ENCODE data around the gene METTL1.
"Not testable (repeated sequence)": the region's sequence is repeated elsewhere in the genome, so short reads cannot be mapped to it uniquely, and the experiment has no call there.

METTL1 gene

GRCh38 chr12:57771873-57772428 lies at the start of gene METTL1:
Gene METTL1, minus strand, starts transcription at chr12:57772105. Its CDS starts 22 bp downstream, at chr12:57772083.
- peak; percentile 98 for DNase-seq

- DNase-seq, result not testable (repeated sequence)
These were observed 49.1 kb upstream of the METTL1 start for GRCh38 chr12:57821015-57821414.

DNA sequence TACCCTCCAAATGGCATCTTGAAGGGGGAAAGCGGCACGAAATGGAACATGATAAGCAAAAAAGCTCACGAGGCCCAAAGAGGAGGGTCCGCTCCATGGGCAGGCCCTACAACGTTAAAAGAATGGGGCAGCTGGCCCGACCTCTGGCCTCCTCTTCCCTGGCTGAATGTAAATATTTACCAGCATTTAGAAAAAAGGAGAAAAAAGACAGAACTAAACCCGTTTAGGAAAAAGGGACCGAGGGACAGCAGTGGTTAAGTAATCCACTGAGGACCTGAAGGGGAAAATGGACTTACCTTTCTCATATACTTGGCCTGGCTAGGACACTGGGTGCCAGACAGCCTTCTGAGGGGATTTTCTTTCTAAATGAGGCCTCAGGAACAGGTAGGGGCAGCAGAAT lies 48.2 kb upstream of the METTL1 start:
- DNase-seq, result not testable (repeated sequence)

GRCh38 chr12:57817990-57818331 lies 46.1 kb upstream of the METTL1 start:
- not testable (repeated sequence) for DNase-seq

- no peak for DNase-seq
These were observed 45.5 kb upstream of the METTL1 start for GRCh38 chr12:57817261-57817989.

- DNase-seq, result no peak
These were observed 44.9 kb upstream of the METTL1 start for GRCh38 chr12:57816855-57817151.

- DNase-seq, result no peak
These were observed 44.3 kb upstream of the METTL1 start for GRCh38 chr12:57816001-57816854.

GRCh38 chr12:57815177-57816000 lies 43.5 kb upstream of the METTL1 start:
- no peak for DNase-seq

DNA sequence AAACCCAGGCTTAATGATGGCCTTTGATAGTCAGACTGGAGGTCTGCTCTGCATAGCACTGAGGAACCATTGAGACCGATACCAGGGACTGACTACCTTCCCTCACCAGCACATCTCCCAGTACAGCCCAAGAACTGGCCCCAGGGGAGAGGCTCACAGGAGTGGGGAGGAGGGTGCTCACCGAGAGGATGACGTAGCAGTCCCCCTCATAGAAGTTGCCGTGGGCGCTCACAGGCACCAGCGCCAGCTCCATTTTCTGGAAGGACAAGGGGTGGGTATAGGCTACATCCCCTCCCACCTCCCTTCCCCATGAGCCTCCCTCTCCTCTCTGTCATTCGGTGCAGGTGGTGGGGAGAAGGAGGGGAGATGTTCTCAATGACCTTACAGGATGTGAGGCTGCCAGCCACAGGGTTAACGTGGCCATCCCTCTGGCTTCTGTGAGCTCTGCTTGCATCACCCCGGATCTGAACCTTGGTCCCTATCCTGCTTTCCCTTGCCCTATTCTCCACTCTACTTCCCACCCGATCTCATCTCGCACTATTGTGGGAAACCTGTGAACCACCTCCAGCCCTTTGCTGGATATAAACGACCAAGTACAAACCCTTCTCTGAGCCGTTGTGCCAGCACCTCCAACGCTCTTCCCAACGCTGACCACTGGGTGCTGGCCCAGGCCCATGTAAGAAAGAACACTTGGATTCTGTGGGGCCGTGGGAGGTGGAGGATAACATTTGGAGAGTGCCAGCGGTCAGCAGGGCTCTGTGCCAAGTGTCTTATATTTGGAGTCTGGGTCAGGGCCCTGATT lies 42.3 kb upstream of the METTL1 start:
- no peak for DNase-seq

GRCh38 chr12:57813111-57813970 lies 41.4 kb upstream of the METTL1 start:
- no peak for DNase-seq

- DNase-seq, result no peak
These were observed 39.3 kb upstream of the METTL1 start for GRCh38 chr12:57811028-57811755.

DNA sequence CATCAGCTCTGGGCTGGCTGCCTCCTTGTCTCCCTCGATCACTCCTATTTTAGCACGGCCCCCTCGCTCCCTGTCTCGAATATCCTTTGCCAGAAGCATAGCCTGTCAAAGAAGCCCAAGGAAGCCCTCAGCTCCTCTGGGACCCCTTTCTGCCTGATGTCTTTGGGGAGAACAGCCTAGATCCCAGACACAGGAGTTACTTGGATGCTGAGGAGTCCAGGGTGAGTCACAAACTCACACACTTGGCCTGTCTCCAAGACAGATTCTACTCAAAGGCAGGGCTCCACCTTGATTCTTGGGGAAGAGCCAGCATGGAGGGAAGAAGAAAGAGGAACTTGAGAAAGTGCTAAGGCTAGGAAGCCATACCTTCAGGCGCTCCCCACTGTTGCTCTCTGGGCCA lies 38.5 kb upstream of the METTL1 start:
- DNase-seq, result peak; percentile 55

DNA sequence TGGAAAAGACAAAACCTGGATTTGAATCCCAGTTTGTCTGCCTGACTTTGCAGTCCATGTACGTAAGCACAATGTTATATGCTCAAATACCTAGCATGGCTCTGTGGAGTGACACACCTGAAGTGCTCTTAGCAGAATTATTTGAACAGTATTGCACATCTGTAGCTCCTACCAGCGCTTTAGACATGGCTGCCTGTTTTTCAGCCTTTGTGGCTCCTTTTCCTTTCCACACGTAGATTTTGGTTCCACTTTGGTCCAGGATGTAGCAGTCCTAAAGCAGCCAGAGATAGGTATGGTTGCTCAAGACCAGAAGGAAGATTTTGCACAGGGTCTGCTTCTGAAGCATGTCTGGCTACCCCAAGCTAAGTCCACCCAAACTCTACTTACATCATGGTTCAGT lies 37.5 kb upstream of the METTL1 start:
- no peak for DNase-seq

DNA sequence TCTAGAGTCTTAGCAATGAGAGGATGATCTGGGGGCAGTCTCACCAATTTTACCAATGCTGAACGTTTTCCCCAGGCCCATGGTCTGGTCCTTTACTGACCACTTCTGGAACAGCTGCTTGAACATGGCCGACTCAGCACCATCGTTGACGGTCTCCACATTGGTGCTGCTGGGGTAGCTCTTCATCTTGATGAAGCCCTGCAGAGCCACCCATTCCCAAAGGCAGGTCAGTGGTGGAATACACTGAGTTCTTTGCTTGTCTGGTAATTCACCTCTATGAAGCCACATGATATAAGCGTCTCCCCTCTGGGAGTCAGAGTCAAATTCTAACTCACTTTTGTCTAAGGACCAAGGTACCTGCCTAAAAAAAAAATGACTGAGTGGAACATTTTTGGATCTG lies 36.4 kb upstream of the METTL1 start:
- DNase-seq, result no peak

DNA sequence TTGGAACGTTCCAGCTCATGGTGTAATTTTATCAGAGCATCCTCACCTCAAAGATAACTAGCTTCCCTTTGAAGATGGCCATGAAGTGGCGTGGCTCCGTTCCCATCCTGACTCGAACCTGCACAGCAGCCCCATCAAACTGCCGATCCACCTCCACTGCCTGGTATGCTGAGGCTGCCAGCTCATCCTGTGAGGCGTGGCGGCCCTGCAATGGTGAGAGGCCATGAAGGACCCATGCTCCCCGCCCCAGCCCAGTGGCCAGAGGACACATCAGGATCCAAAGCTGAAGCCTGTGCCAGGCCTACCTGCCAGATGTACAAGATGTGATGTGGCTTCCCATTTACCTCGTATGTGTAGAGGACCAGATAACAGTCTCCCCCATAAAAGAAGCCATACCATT lies 35.4 kb upstream of the METTL1 start:
- DNase-seq, result no peak

DNA sequence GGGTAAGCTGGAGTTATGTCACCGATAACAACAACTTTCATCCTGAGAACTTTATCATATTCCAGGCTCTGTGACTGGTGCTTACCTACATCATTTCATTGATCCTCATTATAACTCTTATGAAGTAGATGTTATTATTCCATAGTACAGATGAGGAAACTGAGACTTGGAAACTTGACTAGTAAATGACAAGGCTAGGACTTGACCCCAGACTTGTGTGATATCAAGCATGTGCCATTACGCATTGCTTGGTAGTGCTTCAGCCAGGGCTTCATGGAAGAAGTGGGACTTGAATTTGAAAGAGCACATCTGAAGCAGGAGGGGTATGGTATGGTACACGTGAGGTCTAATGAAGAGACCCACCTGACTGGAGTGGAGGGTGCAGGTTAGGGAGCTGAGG lies 34.8 kb upstream of the METTL1 start:
- no peak for DNase-seq

GRCh38 chr12:57803319-57803893 lies 31.5 kb upstream of the METTL1 start:
- peak; percentile 61 for DNase-seq

DNA sequence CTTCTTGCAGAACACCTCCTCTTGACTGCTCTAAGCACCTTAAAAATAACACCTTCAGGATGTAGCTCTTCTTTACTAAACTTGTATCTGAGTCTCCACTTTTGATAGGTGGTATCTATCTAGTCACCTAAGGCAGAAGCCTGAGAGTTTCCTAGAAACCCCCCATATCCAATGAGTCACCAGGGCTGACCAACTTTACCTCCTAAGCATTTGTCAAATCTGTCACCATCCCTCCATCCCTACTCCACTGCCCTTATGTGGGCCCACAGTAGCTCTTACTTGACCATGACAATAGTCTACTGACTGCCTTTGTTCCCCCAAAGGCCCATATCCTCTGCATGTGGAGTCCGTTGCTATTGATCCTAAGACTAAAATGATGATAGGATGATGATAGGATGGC lies 30.7 kb upstream of the METTL1 start:
- no peak for DNase-seq

DNA sequence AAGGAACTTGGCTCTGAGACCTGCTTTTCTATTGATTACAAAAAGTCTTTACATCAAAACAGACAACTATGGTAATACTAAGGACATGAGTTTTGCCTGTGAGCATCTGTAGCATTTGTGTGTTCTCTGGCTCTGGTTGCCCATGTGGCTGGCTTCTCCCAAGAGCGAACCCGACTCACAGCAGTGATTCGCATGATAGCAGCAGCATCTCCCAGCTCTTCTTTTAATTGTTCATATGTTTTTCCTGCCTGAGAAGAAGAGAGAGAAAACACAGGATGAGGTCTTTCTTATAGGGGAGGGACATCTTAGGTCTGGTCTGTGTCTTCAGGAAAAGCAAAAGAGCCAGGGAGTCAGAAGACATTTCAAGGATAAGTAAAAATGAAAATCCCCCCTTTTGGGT lies 29.1 kb upstream of the METTL1 start:
- no peak for DNase-seq

GRCh38 chr12:57797933-57798332 lies 26.0 kb upstream of the METTL1 start:
- DNase-seq, result no peak

Measured in EL (cell line).